ENCODE data around the gene TTPAL.

- TF ChIP-seq POLR2A (IDR thresholded peaks at IDR 0.05; ENCODE audit: low read length) (no peak), GATA1 (IDR thresholded peaks at IDR 0.05; ENCODE audit: low read depth, low read length) (no peak)
These were observed 4.0 kb downstream of the TTPAL start for GRCh38 chr20:44479643-44480042.

Measured in erythroblast (primary cell).